GM23338 (cell line): ENCODE results near the gene CCDC200. TPM values are rescaled to one million over a fixed set of nuclear protein-coding genes. Genes with fewer than 3 reads are reported as not detected.

Source experiments
- ATAC-seq: fragments of 200-7000 bp; cut with Tn5 transposase; 3 replicates; pipeline ENCODE4 v1.9.1; 2020
- DNase-seq: peaks from one replicate; pipeline ENCODE4 v3.0.0-alpha.2; 2015; ENCODE audit warnings: low spot score
- H2AFZ ChIP-seq: fragments of 200-600 bp; sonication (generic); 2 replicates; pipeline ENCODE4 v1.8.0; 2016; ENCODE audit warnings: antibody characterized with exemption, mild to moderate bottlenecking, moderate library complexity
- H3F3A ChIP-seq: fragments of 200-600 bp; sonication (generic); replicated peaks from 2 replicates; pipeline ENCODE4 v1.8.0; 2017; ENCODE audit warnings: antibody characterized with exemption, mixed run types, low read depth
- H3K27ac ChIP-seq: fragments of 200-600 bp; sonication (generic); 2 replicates; pipeline ENCODE4 v1.6.1; 2016; ENCODE audit warnings: low read depth
- H3K27me3 ChIP-seq: fragments of 200-600 bp; sonication (generic); 2 replicates; pipeline ENCODE4 v1.8.0; 2016; ENCODE audit warnings: mild to moderate bottlenecking, mixed run types, moderate library complexity; ENCODE audit not compliant: insufficient read depth
- H3K36me3 ChIP-seq: fragments of 200-600 bp; sonication (generic); 2 replicates; pipeline ENCODE4 v1.8.0; 2016; ENCODE audit warnings: mild to moderate bottlenecking; ENCODE audit not compliant: insufficient read depth
- H3K4me1 ChIP-seq: fragments of 200-600 bp; sonication (generic); 2 replicates; pipeline ENCODE4 v1.8.0; 2016; ENCODE audit warnings: mild to moderate bottlenecking, moderate library complexity; ENCODE audit not compliant: insufficient read depth
- H3K4me2 ChIP-seq: fragments of 200-600 bp; sonication (generic); 2 replicates; pipeline ENCODE4 v1.7.1; 2017; ENCODE audit warnings: mixed run types
- H3K4me3 ChIP-seq: fragments of 200-600 bp; sonication (generic); 2 replicates; pipeline ENCODE4 v1.6.1; 2016; ENCODE audit warnings: mixed run types
- H3K79me2 ChIP-seq: fragments of 200-600 bp; sonication (generic); replicated peaks from 2 replicates; pipeline ENCODE4 v1.8.0; 2017; ENCODE audit warnings: mild to moderate bottlenecking; ENCODE audit not compliant: insufficient read depth
- H3K9me2 ChIP-seq: fragments of 200-600 bp; sonication (generic); 2 replicates; pipeline ENCODE4 v1.8.0; 2017; ENCODE audit not compliant: insufficient read depth
- H4K20me1 ChIP-seq: fragments of 200-600 bp; sonication (generic); replicated peaks from 2 replicates; pipeline ENCODE4 v1.8.0; 2017; ENCODE audit warnings: mild to moderate bottlenecking; ENCODE audit not compliant: insufficient read depth
- H3K27ac Mint-ChIP-seq: 2 replicates; pipeline ENCODE4 v1.8.0; 2020; ENCODE audit warnings: inconsistent platforms, mild to moderate bottlenecking, moderate library complexity, mixed read lengths
- H3K27me3 Mint-ChIP-seq: 3 replicates; pipeline ENCODE4 v1.8.0; 2022; ENCODE audit warnings: low read depth, mild to moderate bottlenecking, moderate library complexity, mixed read lengths, inconsistent platforms; ENCODE audit not compliant: insufficient read depth, poor library complexity
- H3K36me3 Mint-ChIP-seq: 3 replicates; pipeline ENCODE4 v1.8.0; 2021; ENCODE audit warnings: low read depth, mild to moderate bottlenecking, inconsistent platforms, moderate library complexity, mixed read lengths
- H3K4me1 Mint-ChIP-seq: 3 replicates; pipeline ENCODE4 v1.8.0; 2020; ENCODE audit warnings: mild to moderate bottlenecking, inconsistent platforms, mixed read lengths
- H3K4me3 Mint-ChIP-seq: 3 replicates; pipeline ENCODE4 v1.8.0; 2021; ENCODE audit warnings: moderate library complexity, mild to moderate bottlenecking, inconsistent platforms, mixed read lengths
- H3K9me3 Mint-ChIP-seq: 3 replicates; pipeline ENCODE4 v1.8.0; 2020; ENCODE audit warnings: moderate library complexity, mild to moderate bottlenecking, inconsistent platforms, mixed read lengths
- CREB1 ChIP-seq: fragments of 250-450 bp; sonication (Bioruptor Pico); IDR thresholded peaks from 2 replicates; pipeline ENCODE4 v1.5.0; 2020; ENCODE audit warnings: low read depth, mild to moderate bottlenecking, moderate library complexity
- EZH2 ChIP-seq: fragments of 200-600 bp; sonication (generic); IDR thresholded peaks from one replicate; pipeline ENCODE4 v1.8.0; 2017; ENCODE audit warnings: antibody characterized with exemption, mild to moderate bottlenecking, low read depth; ENCODE audit not compliant: unreplicated experiment
- EZH2phosphoT487 ChIP-seq: fragments of 200-600 bp; sonication (generic); IDR thresholded peaks from one replicate; pipeline ENCODE4 v1.8.1; 2018; ENCODE audit warnings: antibody characterized with exemption; ENCODE audit not compliant: unreplicated experiment
- NANOG ChIP-seq: IDR thresholded peaks from 2 replicates; pipeline ENCODE4 v1.6.1; 2016; ENCODE audit warnings: antibody characterized with exemption, borderline replicate concordance
- STAT1 ChIP-seq: IDR thresholded peaks from one replicate; pipeline ENCODE4 v1.6.1; 2016; ENCODE audit warnings: antibody characterized with exemption; ENCODE audit not compliant: unreplicated experiment
- ZNF114 ChIP-seq: fragments of 250-450 bp; sonication (Bioruptor Pico); IDR thresholded peaks from 2 replicates; pipeline ENCODE4 v1.5.0; 2020; ENCODE audit warnings: mild to moderate bottlenecking, moderate library complexity
- polyA plus RNA-seq: library from polyadenylated mRNA; unstranded; fragments of >200 nt; fragmentation: Nextera tagmentation; extraction: Ambion mirVana; gene quantifications from 2 replicates; pipeline ENCODE4 v1.2.1, GENCODE V29; 2016
- total RNA-seq: library from RNA; depleted of rRNA; stranded (reverse); fragments of >200 nt; shearing (Covaris generic); gene quantifications from 2 replicates; pipeline ENCODE4 v1.2.3, GENCODE V29; 2014
- TF ChIP-seq, protein P1 (sequence below), 2 experiments: fragments of 200-600 bp in 1 of 2; sonication (generic) in 1 of 2; conservative IDR thresholded peaks; 2 replicates each; pipeline versions ENCODE4 v1.5.1 to v1.6.1; 2016 to 2017; ENCODE audit warnings: antibody characterized with exemption in 2 of 2, low read depth in 2 of 2, mild to moderate bottlenecking in 2 of 2, moderate library complexity in 1 of 2
- TF ChIP-seq, protein P2 (sequence below): IDR thresholded peaks from one replicate; pipeline ENCODE4 v1.6.1; 2018; ENCODE audit warnings: antibody characterized with exemption; ENCODE audit not compliant: unreplicated experiment
- TF ChIP-seq, protein P3 (sequence below): IDR thresholded peaks from 2 replicates; pipeline ENCODE4 v1.6.1; 2016; ENCODE audit warnings: antibody characterized with exemption

CCDC200 gene
- total and polyA plus RNA-seq, 2 experiments from 2014 or later = not detected

- Mint-ChIP-seq H3K27ac (no peak overlapping the region), H3K4me1 (no peaks in the 10 kb centered on the region), H3K27me3 (no peaks in the 10 kb centered on the region), H3K36me3 (peaks cover 56% of the 10 kb centered on the region), H3K9me3 (no peaks in the 10 kb centered on the region), H3K4me3 (no peak overlapping the region)
- no peak overlapping the region for H3K4me3 ChIP-seq
- no peaks in the 10 kb centered on the region for H3K4me1 ChIP-seq
- 0 out of 2 replicates have a peak, but pooled peaks cover under 1% of the 10 kb centered on the region for H4K20me1 ChIP-seq
- H3F3A ChIP-seq = no peaks in the 10 kb centered on the region
- H3K4me2 ChIP-seq = no peak overlapping the region
- no peak for DNase-seq
- no peak overlapping the region for H2AFZ ChIP-seq
- no peaks in the 10 kb centered on the region for H3K9me2 ChIP-seq
- no peak overlapping the region for H3K27ac ChIP-seq
- TF ChIP-seq STAT1 (no peak), ZNF114 (CRISPR knock-in tag) (no peak)
- H3K27me3 ChIP-seq = no peaks in the 10 kb centered on the region
- H3K36me3 ChIP-seq = peaks cover 12% of the 10 kb centered on the region
- no peak for ATAC-seq
- H3K79me2 ChIP-seq = no peaks in the 10 kb centered on the region
Measured at GRCh38 chr17:43199633-43200032, 28.8 kb downstream of the CCDC200 start.

GRCh38 chr17:43193251-43193650, 35.2 kb downstream of the CCDC200 start:
- Mint-ChIP-seq H3K27me3 (peaks cover 2% of the 10 kb centered on the region), H3K36me3 (peaks cover 53% of the 10 kb centered on the region; the same call in 2 of the 3 replicates), H3K4me3 (no peak overlapping the region), H3K9me3 (no peaks in the 10 kb centered on the region), H3K4me1 (no peaks in the 10 kb centered on the region), H3K27ac (no peak overlapping the region)
- H3K36me3 ChIP-seq = peaks cover 51% of the 10 kb centered on the region
- H3K4me3 ChIP-seq = no peak overlapping the region
- peaks cover 3% of the 10 kb centered on the region; the same call in 1 of the 2 replicates for H4K20me1 ChIP-seq
- H3K4me1 ChIP-seq = no peaks in the 10 kb centered on the region
- ATAC-seq (no peak), DNase-seq (no peak)
- no peak overlapping the region for H3K27ac ChIP-seq
- H3F3A ChIP-seq = no peaks in the 10 kb centered on the region; the same call in 1 of the 2 replicates
- no peaks in the 10 kb centered on the region for H3K9me2 ChIP-seq
- no peaks in the 10 kb centered on the region for H3K79me2 ChIP-seq
- H3K4me2 ChIP-seq = no peak overlapping the region
- no peaks in the 10 kb centered on the region for H3K27me3 ChIP-seq
- no peak overlapping the region for H2AFZ ChIP-seq
- no peak for TF ChIP-seq EZH2
- TF ChIP-seq EZH2phosphoT487 = no peak
- TF ChIP-seq, protein P1, sequence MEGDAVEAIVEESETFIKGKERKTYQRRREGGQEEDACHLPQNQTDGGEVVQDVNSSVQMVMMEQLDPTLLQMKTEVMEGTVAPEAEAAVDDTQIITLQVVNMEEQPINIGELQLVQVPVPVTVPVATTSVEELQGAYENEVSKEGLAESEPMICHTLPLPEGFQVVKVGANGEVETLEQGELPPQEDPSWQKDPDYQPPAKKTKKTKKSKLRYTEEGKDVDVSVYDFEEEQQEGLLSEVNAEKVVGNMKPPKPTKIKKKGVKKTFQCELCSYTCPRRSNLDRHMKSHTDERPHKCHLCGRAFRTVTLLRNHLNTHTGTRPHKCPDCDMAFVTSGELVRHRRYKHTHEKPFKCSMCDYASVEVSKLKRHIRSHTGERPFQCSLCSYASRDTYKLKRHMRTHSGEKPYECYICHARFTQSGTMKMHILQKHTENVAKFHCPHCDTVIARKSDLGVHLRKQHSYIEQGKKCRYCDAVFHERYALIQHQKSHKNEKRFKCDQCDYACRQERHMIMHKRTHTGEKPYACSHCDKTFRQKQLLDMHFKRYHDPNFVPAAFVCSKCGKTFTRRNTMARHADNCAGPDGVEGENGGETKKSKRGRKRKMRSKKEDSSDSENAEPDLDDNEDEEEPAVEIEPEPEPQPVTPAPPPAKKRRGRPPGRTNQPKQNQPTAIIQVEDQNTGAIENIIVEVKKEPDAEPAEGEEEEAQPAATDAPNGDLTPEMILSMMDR (conservative IDR thresholded peaks at IDR 0.05; ENCODE audit: low read depth in 2 of 2) = no peak
- TF ChIP-seq NANOG = no peak
- no peak for TF ChIP-seq CREB1
- TF ChIP-seq ZNF114 (CRISPR knock-in tag) = no peak
- no peak for TF ChIP-seq STAT1
- TF ChIP-seq, protein P2, sequence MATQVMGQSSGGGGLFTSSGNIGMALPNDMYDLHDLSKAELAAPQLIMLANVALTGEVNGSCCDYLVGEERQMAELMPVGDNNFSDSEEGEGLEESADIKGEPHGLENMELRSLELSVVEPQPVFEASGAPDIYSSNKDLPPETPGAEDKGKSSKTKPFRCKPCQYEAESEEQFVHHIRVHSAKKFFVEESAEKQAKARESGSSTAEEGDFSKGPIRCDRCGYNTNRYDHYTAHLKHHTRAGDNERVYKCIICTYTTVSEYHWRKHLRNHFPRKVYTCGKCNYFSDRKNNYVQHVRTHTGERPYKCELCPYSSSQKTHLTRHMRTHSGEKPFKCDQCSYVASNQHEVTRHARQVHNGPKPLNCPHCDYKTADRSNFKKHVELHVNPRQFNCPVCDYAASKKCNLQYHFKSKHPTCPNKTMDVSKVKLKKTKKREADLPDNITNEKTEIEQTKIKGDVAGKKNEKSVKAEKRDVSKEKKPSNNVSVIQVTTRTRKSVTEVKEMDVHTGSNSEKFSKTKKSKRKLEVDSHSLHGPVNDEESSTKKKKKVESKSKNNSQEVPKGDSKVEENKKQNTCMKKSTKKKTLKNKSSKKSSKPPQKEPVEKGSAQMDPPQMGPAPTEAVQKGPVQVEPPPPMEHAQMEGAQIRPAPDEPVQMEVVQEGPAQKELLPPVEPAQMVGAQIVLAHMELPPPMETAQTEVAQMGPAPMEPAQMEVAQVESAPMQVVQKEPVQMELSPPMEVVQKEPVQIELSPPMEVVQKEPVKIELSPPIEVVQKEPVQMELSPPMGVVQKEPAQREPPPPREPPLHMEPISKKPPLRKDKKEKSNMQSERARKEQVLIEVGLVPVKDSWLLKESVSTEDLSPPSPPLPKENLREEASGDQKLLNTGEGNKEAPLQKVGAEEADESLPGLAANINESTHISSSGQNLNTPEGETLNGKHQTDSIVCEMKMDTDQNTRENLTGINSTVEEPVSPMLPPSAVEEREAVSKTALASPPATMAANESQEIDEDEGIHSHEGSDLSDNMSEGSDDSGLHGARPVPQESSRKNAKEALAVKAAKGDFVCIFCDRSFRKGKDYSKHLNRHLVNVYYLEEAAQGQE = no peak
- TF ChIP-seq, protein P3, sequence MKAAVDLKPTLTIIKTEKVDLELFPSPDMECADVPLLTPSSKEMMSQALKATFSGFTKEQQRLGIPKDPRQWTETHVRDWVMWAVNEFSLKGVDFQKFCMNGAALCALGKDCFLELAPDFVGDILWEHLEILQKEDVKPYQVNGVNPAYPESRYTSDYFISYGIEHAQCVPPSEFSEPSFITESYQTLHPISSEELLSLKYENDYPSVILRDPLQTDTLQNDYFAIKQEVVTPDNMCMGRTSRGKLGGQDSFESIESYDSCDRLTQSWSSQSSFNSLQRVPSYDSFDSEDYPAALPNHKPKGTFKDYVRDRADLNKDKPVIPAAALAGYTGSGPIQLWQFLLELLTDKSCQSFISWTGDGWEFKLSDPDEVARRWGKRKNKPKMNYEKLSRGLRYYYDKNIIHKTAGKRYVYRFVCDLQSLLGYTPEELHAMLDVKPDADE = no peak
